ENCODE measurements around the gene CORO2A.
"Not testable (repeated sequence)": the region's sequence is repeated elsewhere in the genome, so short reads cannot be mapped to it uniquely, and the experiment has no call there.

Gene CORO2A

GRCh38 chr9:98134702-98135557 is 57.5 kb downstream of the CORO2A start:
- Mint-ChIP-seq H3K27me3 (no peaks in the 10 kb centered on the region), H3K4me3 (no peak overlapping the region), H3K9me3 (ENCODE audit: low read depth) (no peaks in the 10 kb centered on the region), H3K27ac (no peak overlapping the region), H3K36me3 (peaks cover 2% of the 10 kb centered on the region), H3K4me1 (ENCODE audit: low read depth) (no peaks in the 10 kb centered on the region)

GRCh38 chr9:98132806-98133631 is 59.4 kb downstream of the CORO2A start:
- Mint-ChIP-seq H3K4me3 (no peak overlapping the region), H3K36me3 (peaks cover 2% of the 10 kb centered on the region), H3K27ac (no peak overlapping the region), H3K9me3 (ENCODE audit: low read depth) (no peaks in the 10 kb centered on the region), H3K4me1 (ENCODE audit: low read depth) (no peaks in the 10 kb centered on the region), H3K27me3 (no peaks in the 10 kb centered on the region)

GRCh38 chr9:98132158-98132557 is 60.3 kb downstream of the CORO2A start:
- Mint-ChIP-seq H3K4me3 (no peak overlapping the region), H3K27ac (no peak overlapping the region), H3K9me3 (ENCODE audit: low read depth) (no peaks in the 10 kb centered on the region), H3K36me3 (peaks cover 2% of the 10 kb centered on the region), H3K4me1 (ENCODE audit: low read depth) (no peaks in the 10 kb centered on the region), H3K27me3 (no peaks in the 10 kb centered on the region)

- no peak overlapping the region for H3K4me3 Mint-ChIP-seq
- no peak overlapping the region for H3K27ac Mint-ChIP-seq
- H3K4me1 Mint-ChIP-seq (ENCODE audit: low read depth): no peaks in the 10 kb centered on the region
- no peaks in the 10 kb centered on the region for H3K27me3 Mint-ChIP-seq
- H3K36me3 Mint-ChIP-seq: peaks cover 2% of the 10 kb centered on the region
- no peaks in the 10 kb centered on the region for H3K9me3 Mint-ChIP-seq (ENCODE audit: low read depth)
Observed at GRCh38 chr9:98130576-98131228, 61.7 kb downstream of the CORO2A start.

GRCh38 chr9:98130060-98130459 is 62.4 kb downstream of the CORO2A start:
- not testable (repeated sequence) for H3K27ac Mint-ChIP-seq, H3K36me3 Mint-ChIP-seq

GRCh38 chr9:98129451-98129881 is 63.0 kb downstream of the CORO2A start:
- peaks cover 2% of the 10 kb centered on the region for H3K36me3 Mint-ChIP-seq

More at GRCh38 chr9:98130060-98130459, 62.4 kb downstream of the CORO2A start:
- not testable (repeated sequence) for H3K27me3 Mint-ChIP-seq; H3K4me1 Mint-ChIP-seq (ENCODE audit: low read depth); H3K4me3 Mint-ChIP-seq; H3K9me3 Mint-ChIP-seq (ENCODE audit: low read depth)

GRCh38 chr9:98128316-98128715 is 64.1 kb downstream of the CORO2A start:
- Mint-ChIP-seq H3K27me3 (no peaks in the 10 kb centered on the region), H3K27ac (no peak overlapping the region), H3K9me3 (ENCODE audit: low read depth) (no peaks in the 10 kb centered on the region), H3K36me3 (peaks cover 2% of the 10 kb centered on the region), H3K4me1 (ENCODE audit: low read depth) (no peaks in the 10 kb centered on the region), H3K4me3 (no peak overlapping the region)

More at GRCh38 chr9:98129451-98129881, 63.0 kb downstream of the CORO2A start:
- Mint-ChIP-seq H3K27me3 (no peaks in the 10 kb centered on the region), H3K4me3 (no peak overlapping the region), H3K9me3 (ENCODE audit: low read depth) (no peaks in the 10 kb centered on the region), H3K4me1 (ENCODE audit: low read depth) (no peaks in the 10 kb centered on the region), H3K27ac (peak overlapping the region; percentile 54)

- Mint-ChIP-seq H3K4me1 (ENCODE audit: low read depth) (peaks cover 8% of the 10 kb centered on the region), H3K9me3 (ENCODE audit: low read depth) (no peaks in the 10 kb centered on the region), H3K4me3 (no peak overlapping the region), H3K27ac (no peak overlapping the region), H3K27me3 (no peaks in the 10 kb centered on the region), H3K36me3 (peaks cover 2% of the 10 kb centered on the region)
Observed at GRCh38 chr9:98127226-98127625, 65.2 kb downstream of the CORO2A start.

- peaks cover 30% of the 10 kb centered on the region for H3K4me1 Mint-ChIP-seq (ENCODE audit: low read depth)
- no peaks in the 10 kb centered on the region for H3K9me3 Mint-ChIP-seq (ENCODE audit: low read depth)
- H3K27me3 Mint-ChIP-seq: no peaks in the 10 kb centered on the region
- H3K4me3 Mint-ChIP-seq: no peak overlapping the region
- peak overlapping the region; percentile 17 for H3K27ac Mint-ChIP-seq
- no peaks in the 10 kb centered on the region for H3K36me3 Mint-ChIP-seq
Observed at GRCh38 chr9:98124637-98125426, 67.6 kb downstream of the CORO2A start.

- H3K9me3 Mint-ChIP-seq (ENCODE audit: low read depth); H3K4me3 Mint-ChIP-seq; H3K27me3 Mint-ChIP-seq; H3K36me3 Mint-ChIP-seq; H3K27ac Mint-ChIP-seq: not testable (repeated sequence)
- peaks cover 35% of the 10 kb centered on the region for H3K4me1 Mint-ChIP-seq (ENCODE audit: low read depth)
Observed at GRCh38 chr9:98124091-98124490, 68.3 kb downstream of the CORO2A start.

GRCh38 chr9:98121058-98121457 is 71.4 kb downstream of the CORO2A start:
- H3K27me3 Mint-ChIP-seq: no peaks in the 10 kb centered on the region
- H3K27ac Mint-ChIP-seq: peak overlapping the region; percentile 87
- H3K36me3 Mint-ChIP-seq: no peaks in the 10 kb centered on the region
- no peaks in the 10 kb centered on the region for H3K9me3 Mint-ChIP-seq (ENCODE audit: low read depth)
- H3K4me3 Mint-ChIP-seq: peak overlapping the region; percentile 87
- peaks cover 48% of the 10 kb centered on the region for H3K4me1 Mint-ChIP-seq (ENCODE audit: low read depth)

- H3K27me3 Mint-ChIP-seq: no peaks in the 10 kb centered on the region
- H3K9me3 Mint-ChIP-seq (ENCODE audit: low read depth): no peaks in the 10 kb centered on the region
- H3K4me1 Mint-ChIP-seq (ENCODE audit: low read depth): peaks cover 52% of the 10 kb centered on the region
- no peaks in the 10 kb centered on the region for H3K36me3 Mint-ChIP-seq
- H3K4me3 Mint-ChIP-seq: peak overlapping the region; percentile 87
- H3K27ac Mint-ChIP-seq: peak overlapping the region; percentile 87
Observed at GRCh38 chr9:98120476-98120875, 72.0 kb downstream of the CORO2A start.

GRCh38 chr9:98118640-98119601 is 73.5 kb downstream of the CORO2A start, which contains the start of gene TRIM14:
TSS of gene TRIM14 (minus strand) at chr9:98119222. CDS start at chr9:98119188, 34 bp downstream.
- Mint-ChIP-seq H3K36me3 (no peaks in the 10 kb centered on the region), H3K27ac (peak within 1 kb of the TSS; percentile 95), H3K27me3 (no peaks in the 10 kb centered on the region), H3K9me3 (ENCODE audit: low read depth) (no peaks in the 10 kb centered on the region), H3K4me1 (ENCODE audit: low read depth) (peaks cover 56% of the 10 kb centered on the region), H3K4me3 (peak within 1 kb of the TSS; percentile 87)

Data from activated naive CD8-positive, alpha-beta T cell (primary cell).